Liver (tissue), 9 donors: ENCODE measurements around the gene TMEM63B. TPM values are rescaled to one million over a fixed set of nuclear protein-coding genes. Genes with fewer than 3 reads are reported as not detected.

Experiments used
- DNase-seq: peaks from one replicate; pipeline ENCODE4 v3.0.0-alpha.2; 2017; ENCODE audit warnings: low spot score
- H3K27ac ChIP-seq, 2 donors: one replicate each; pipeline ENCODE4 v1.7.0; 2013; ENCODE audit warnings: inconsistent platforms in 2 of 2, low read length in 2 of 2, control low read depth in 1 of 2, low read depth in 1 of 2, mild to moderate bottlenecking in 1 of 2
- H3K27me3 ChIP-seq, 4 donors: one replicate each; pipeline versions ENCODE4 v1.6.1 to v1.7.0; 2013; ENCODE audit warnings: low read length in 3 of 4, inconsistent platforms in 1 of 4, mild to moderate bottlenecking in 1 of 4, moderate library complexity in 1 of 4; ENCODE audit not compliant: control insufficient read depth in 4 of 4, insufficient read depth in 4 of 4
- H3K36me3 ChIP-seq, 4 donors: one replicate each; pipeline versions ENCODE4 v1.6.1 to v1.7.0; 2013; ENCODE audit warnings: low read length in 3 of 4, mild to moderate bottlenecking in 3 of 4, low read depth in 1 of 4, moderate library complexity in 1 of 4; ENCODE audit not compliant: control insufficient read depth in 4 of 4, insufficient read depth in 3 of 4
- H3K4me1 ChIP-seq, 4 donors: one replicate each; pipeline versions ENCODE4 v1.6.1 to v1.7.0; 2013; ENCODE audit warnings: low read length in 3 of 4, mild to moderate bottlenecking in 3 of 4, moderate library complexity in 1 of 4; ENCODE audit not compliant: control insufficient read depth in 4 of 4, insufficient read depth in 4 of 4
- H3K4me3 ChIP-seq, 3 donors: one replicate each; pipeline versions ENCODE4 v1.6.1 to v1.7.0; 2013; ENCODE audit warnings: low read length in 3 of 3, control low read depth in 1 of 3, low read depth in 1 of 3, mild to moderate bottlenecking in 1 of 3
- H3K9ac ChIP-seq, 2 donors: one replicate each; pipeline ENCODE4 v1.7.0; 2013; ENCODE audit warnings: low read length in 2 of 2, mild to moderate bottlenecking in 2 of 2, moderate library complexity in 2 of 2, control low read depth in 1 of 2, low read depth in 1 of 2
- H3K9me3 ChIP-seq, 4 donors: one replicate each; pipeline versions ENCODE4 v1.6.1 to v1.7.0; 2013; ENCODE audit warnings: low read length in 3 of 4; ENCODE audit not compliant: control insufficient read depth in 4 of 4
- CTCF ChIP-seq: fragments of 150-350 bp; IDR thresholded peaks from 2 replicates; pipeline ENCODE4 v1.5.1; 2017; ENCODE audit warnings: improper control_type of control experiment, low read depth, low read length; ENCODE audit not compliant: missing input control
- EGR1 ChIP-seq, 2 donors: IDR thresholded peaks; 2 replicates each; pipeline ENCODE4 v1.6.1; 2016 to 2018; ENCODE audit warnings: antibody characterized with exemption in 2 of 2, low read depth in 2 of 2
- FOXA1 ChIP-seq: IDR thresholded peaks from 2 replicates; pipeline ENCODE4 v1.6.1; 2016; ENCODE audit warnings: antibody characterized with exemption
- FOXA2 ChIP-seq: IDR thresholded peaks from 2 replicates; pipeline ENCODE4 v1.6.1; 2016; ENCODE audit warnings: antibody characterized with exemption
- GABPA ChIP-seq, 2 donors: IDR thresholded peaks in 1 of 2; conservative IDR thresholded peaks in 1 of 2; 2 replicates each; pipeline ENCODE4 v1.6.1; 2016; ENCODE audit warnings: antibody characterized with exemption in 2 of 2, mild to moderate bottlenecking in 1 of 2, moderate library complexity in 1 of 2
- HNF4A ChIP-seq, 2 donors: conservative IDR thresholded peaks; 2 replicates each; pipeline ENCODE4 v1.6.1; 2016; ENCODE audit warnings: antibody characterized with exemption in 2 of 2, mild to moderate bottlenecking in 2 of 2
- HNF4G ChIP-seq: IDR thresholded peaks from 2 replicates; pipeline ENCODE4 v1.6.1; 2016; ENCODE audit warnings: antibody characterized with exemption
- MAX ChIP-seq: IDR thresholded peaks from 2 replicates; pipeline ENCODE4 v1.6.1; 2016; ENCODE audit warnings: antibody characterized with exemption
- NR2F2 ChIP-seq: IDR thresholded peaks from 2 replicates; pipeline ENCODE4 v1.6.1; 2016; ENCODE audit warnings: antibody characterized with exemption
- RAD21 ChIP-seq, 2 donors: IDR thresholded peaks; 2 replicates each; pipeline ENCODE4 v1.6.1; 2016; ENCODE audit warnings: antibody characterized with exemption in 2 of 2, mild to moderate bottlenecking in 2 of 2
- REST ChIP-seq: IDR thresholded peaks from 2 replicates; pipeline ENCODE4 v1.6.1; 2016; ENCODE audit warnings: antibody characterized with exemption, mild to moderate bottlenecking
- RXRA ChIP-seq, 2 donors: IDR thresholded peaks; 2 replicates each; pipeline ENCODE4 v1.6.1; 2017 to 2018; ENCODE audit warnings: antibody characterized with exemption in 2 of 2, mild to moderate bottlenecking in 1 of 2
- SP1 ChIP-seq: IDR thresholded peaks from 2 replicates; pipeline ENCODE4 v1.6.1; 2018; ENCODE audit warnings: antibody characterized with exemption, mild to moderate bottlenecking
- TAF1 ChIP-seq: conservative IDR thresholded peaks from 2 replicates; pipeline ENCODE4 v1.6.1; 2016; ENCODE audit warnings: antibody characterized with exemption, mild to moderate bottlenecking
- YY1 ChIP-seq: IDR thresholded peaks from 2 replicates; pipeline ENCODE4 v1.6.1; 2016; ENCODE audit warnings: antibody characterized with exemption, mild to moderate bottlenecking
- ZBTB33 ChIP-seq: IDR thresholded peaks from 2 replicates; pipeline ENCODE4 v1.6.1; 2016; ENCODE audit warnings: antibody characterized with exemption
- WGBS: extraction: QIAGEN DNeasy Blood & Tissue Kit; methylation state at CpG from one replicate; pipeline ENCODE4 v1.1.7; 2013; 5-methylcytosine and 5-hydroxymethylcytosine counted together
- polyA plus RNA-seq, 2 donors: library from polyadenylated mRNA; stranded (reverse) in 1 of 2; unstranded in 1 of 2; fragments of 200-250 nt in 1 of 2; fragments of >200 nt in 1 of 2; fragmentation: Nextera tagmentation in 1 of 2; extraction: Ambion mirVana in 1 of 2; gene quantifications; one replicate each; pipeline versions ENCODE4 v1.2.1 to v1.2.3, GENCODE V29; 2013 to 2015
- total RNA-seq, 2 donors: library from RNA; depleted of rRNA; stranded (reverse); fragments of >200 nt; gene quantifications; one replicate each; pipeline ENCODE4 v1.2.3, GENCODE V29; 2014
- donor health status: healthy.
- donor health status: healthy.
- donor health status: healthy.
- donor health status: healthy.
- donor health status: healthy.

The TMEM63B gene
- total and polyA plus RNA-seq, 4 donors = 9.6 to 64.9 (median 37.6) TPM

GRCh38 chr6:44179648-44180047 is 52.3 kb downstream of the TMEM63B start:
- 95% methylated on average over 7 of the region's 7 CpGs for WGBS
- H3K4me1 ChIP-seq = peaks cover 0 to 6% (median 0%) of the 10 kb centered on the region in 4 donors
- H3K27me3 ChIP-seq = no peaks in the 10 kb centered on the region
- TF ChIP-seq HNF4A (conservative IDR thresholded peaks at IDR 0.05) = no peak
- H3K9me3 ChIP-seq = no peaks in the 10 kb centered on the region
- H3K9ac ChIP-seq = no peak overlapping the region
- no peaks in the 10 kb centered on the region for H3K36me3 ChIP-seq
- DNase-seq = no peak
- H3K4me3 ChIP-seq = no peak overlapping the region
- H3K27ac ChIP-seq = no peak overlapping the region

- Histone ChIP-seq H3K27me3 (no peaks in the 10 kb centered on the region), H3K36me3 (no peaks in the 10 kb centered on the region), H3K4me3 (no peak overlapping the region), H3K9me3 (no peaks in the 10 kb centered on the region), H3K9ac (no peak overlapping the region), H3K4me1 (peaks cover 0 to 6% (median 0%) of the 10 kb centered on the region in 4 donors), H3K27ac (no peak overlapping the region)
- no peak for DNase-seq
- TF ChIP-seq HNF4G (no peak), NR2F2 (no peak), YY1 (no peak), REST (no peak), FOXA1 (no peak), SP1 (no peak), FOXA2 (no peak), TAF1 (no peak), GABPA (IDR thresholded peaks at IDR 0.05 in 1 of 2, conservative IDR thresholded peaks at IDR 0.05 in 1 of 2) (no peak), HNF4A (conservative IDR thresholded peaks at IDR 0.05) (no peak), RXRA (IDR thresholded peaks at IDR 0.05) (no peak), EGR1 (IDR thresholded peaks at IDR 0.05; ENCODE audit: low read depth in 2 of 2) (no peak), RAD21 (IDR thresholded peaks at IDR 0.05) (no peak), MAX (no peak), ZBTB33 (no peak), CTCF (no peak)
- 84% methylated on average over 4 of the region's 4 CpGs for WGBS
Observed at GRCh38 chr6:44180406-44180805, 53.1 kb downstream of the TMEM63B start.
